OCI-M1 (cell line): ENCODE results near the gene ANGPTL4.
"Not testable (repeated sequence)": the region's sequence is repeated elsewhere in the genome, so short reads cannot be mapped to it uniquely, and the experiment has no call there.

ENCODE experiments used
- DNase-seq: peaks from one replicate; lab custom pipeline; 2025; lab: John Stamatoyannopoulos, UW

The ANGPTL4 gene

GRCh38 chr19:8361921-8362793 is 1.8 kb upstream of the ANGPTL4 start:
- DNase-seq, result peak; percentile 59

DNA sequence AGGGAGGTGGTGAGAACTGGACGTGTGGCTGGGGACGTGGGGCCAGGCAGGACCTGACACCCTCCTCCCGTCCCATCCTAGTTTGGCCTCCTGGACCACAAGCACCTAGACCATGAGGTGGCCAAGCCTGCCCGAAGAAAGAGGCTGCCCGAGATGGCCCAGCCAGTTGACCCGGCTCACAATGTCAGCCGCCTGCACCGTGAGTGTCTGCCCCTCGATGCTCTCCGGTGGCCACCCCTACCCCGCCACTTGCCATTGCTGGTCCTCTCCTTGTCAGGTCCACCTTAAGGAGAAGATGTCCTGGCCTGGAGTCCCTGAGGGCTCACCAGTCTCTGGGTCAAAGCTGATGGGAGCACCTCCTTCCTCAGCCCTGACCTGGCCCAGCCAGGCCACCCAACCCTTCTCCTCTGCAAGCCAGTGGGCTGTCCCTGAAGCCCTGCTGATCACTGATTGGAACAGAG is 2.2 kb downstream of the ANGPTL4 start:
- DNase-seq, result no peak

DNA sequence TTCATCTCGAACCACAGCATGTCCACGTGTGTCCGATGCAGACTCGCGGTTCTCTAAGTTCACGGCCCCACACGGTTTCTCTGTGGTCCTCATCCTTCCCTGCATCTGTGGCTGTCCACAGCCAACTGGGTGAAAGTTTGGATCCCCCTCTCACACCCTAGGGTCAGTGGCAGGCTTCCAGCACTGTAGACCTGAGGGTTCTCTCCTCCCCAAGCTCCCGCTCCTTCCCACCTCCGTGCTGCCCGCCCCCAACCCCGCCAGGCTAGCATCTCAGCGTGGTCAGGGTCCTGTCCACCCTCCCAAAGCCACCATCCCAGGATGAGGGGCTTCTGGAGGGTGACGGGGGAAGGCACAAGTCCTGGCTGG is 3.0 kb downstream of the ANGPTL4 start:
- no peak for DNase-seq

GRCh38 chr19:8367327-8368001 is 3.5 kb downstream of the ANGPTL4 start:
- DNase-seq, result peak; percentile 42

GRCh38 chr19:8370176-8371010 is 6.4 kb downstream of the ANGPTL4 start:
- DNase-seq, result no peak

- peak; percentile 70 for DNase-seq
Observed at GRCh38 chr19:8371011-8371804, 7.3 kb downstream of the ANGPTL4 start.

DNA sequence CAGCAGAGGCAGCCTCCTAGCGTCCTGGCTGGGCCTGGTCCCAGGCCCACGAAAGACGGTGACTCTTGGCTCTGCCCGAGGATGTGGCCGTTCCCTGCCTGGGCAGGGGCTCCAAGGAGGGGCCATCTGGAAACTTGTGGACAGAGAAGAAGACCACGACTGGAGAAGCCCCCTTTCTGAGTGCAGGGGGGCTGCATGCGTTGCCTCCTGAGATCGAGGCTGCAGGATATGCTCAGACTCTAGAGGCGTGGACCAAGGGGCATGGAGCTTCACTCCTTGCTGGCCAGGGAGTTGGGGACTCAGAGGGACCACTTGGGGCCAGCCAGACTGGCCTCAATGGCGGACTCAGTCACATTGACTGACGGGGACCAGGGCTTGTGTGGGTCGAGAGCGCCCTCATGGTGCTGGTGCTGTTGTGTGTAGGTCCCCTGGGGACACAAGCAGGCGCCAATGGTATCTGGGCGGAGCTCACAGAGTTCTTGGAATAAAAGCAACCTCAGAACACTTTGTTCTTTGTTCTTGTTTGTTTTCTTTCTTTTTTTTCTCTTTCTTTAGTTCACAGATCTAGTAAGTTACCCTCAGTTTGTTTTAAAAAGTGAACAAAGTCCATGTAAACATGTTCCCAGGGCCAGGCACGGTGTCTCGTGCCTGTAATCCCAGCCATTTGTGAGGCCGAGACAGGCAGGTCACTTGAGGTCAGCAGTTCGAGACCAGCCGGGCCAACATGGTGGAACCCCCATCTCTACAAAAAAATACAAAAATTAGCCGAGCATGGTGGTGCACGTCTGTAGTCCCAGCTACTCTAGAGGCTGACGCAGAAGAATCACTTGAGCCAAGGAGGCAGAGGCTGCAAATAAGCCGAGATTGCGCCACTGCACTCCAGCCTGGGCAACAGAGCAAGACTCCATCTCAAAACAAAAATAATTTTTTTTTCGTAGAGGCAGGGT is 10.2 kb downstream of the ANGPTL4 start:
- DNase-seq, result no peak

- not testable (repeated sequence) for DNase-seq
Observed at GRCh38 chr19:8375766-8376165, 11.8 kb downstream of the ANGPTL4 start.

DNA sequence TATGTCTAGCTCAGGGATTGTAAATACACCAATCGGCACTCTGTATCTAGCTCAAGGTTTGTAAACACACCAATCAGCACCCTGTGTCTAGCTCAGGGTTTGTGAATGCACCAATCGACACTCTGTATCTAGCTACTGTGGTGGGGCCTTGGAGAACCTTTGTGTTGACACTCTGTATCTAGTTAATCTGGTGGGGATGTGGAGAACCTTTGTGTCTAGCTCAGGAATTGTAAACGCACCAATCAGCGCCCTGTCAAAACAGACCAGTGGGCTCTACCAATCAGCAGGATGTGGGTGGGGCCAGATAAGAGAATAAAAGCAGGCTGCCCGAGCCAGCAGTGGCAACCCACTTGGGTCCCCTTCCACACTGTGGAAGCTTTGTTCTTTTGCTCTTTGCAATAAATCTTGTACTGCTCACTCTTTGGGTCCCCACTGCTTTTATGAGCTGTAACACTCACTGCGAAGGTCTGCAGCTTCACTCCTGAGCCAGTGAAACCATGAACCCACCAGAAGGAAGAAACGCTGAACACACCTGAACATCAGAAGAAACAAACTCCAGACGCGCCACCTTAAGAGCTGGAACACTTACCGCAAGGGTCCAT is 12.5 kb downstream of the ANGPTL4 start:
- DNase-seq, result not testable (repeated sequence)

GRCh38 chr19:8377598-8377997 is 13.6 kb downstream of the ANGPTL4 start:
- no peak for DNase-seq

DNA sequence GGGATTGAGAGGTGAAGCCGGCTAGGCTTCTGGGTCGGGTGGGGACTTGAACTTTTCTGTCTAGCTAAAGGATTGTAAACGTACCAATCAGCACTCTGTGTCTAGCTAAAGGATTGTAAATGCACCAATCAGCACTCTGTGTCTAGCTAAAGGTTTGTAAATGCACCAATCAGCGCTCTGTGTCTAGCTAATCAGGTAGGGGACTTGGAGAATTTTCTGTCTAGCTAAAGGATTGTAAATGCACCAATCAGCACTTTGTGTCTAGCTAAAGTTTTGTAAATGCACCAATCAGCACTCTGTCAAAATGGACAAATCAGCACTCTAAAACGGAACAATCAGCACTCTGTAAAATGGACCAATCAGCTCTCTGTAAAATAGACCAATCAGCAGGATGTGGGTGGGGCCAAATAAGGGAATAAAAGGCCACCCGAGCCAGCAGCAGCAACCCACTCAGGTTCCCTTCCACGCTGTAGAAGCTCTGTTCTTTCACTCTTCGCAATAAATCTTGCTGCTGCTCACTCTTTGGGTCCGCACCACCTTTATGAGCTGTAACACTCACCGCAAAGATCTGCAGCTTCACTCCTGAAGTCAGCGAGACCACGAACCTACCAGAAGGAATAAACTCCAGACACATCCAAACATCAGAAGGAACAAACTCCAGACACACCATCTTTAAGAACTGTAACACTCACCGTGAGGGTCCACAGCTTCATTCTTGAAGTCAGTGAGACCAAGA is 15.4 kb downstream of the ANGPTL4 start:
- not testable (repeated sequence) for DNase-seq

- not testable (repeated sequence) for DNase-seq
Observed at GRCh38 chr19:8384569-8384968, 20.6 kb downstream of the ANGPTL4 start.

DNA sequence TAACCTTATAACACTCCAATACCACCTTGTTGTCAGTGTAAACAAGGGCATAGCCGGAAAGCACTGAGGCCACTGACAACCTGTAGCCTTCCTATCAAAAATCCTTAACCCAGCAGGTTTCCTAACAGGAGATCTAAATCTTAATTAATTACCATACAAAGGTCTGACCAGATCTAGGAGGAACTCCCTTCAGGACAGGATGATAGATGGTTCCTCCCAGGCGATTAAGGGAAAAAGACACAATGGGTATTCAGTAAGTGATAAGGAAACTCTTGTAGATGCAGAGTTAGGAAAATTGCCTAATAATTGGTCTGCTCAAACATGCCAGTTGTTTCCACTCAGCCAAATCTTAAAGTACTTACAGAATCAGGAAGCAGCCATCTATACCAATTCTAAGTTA is 21.1 kb downstream of the ANGPTL4 start:
- DNase-seq, result not testable (repeated sequence)

GRCh38 chr19:8385566-8385965 is 21.6 kb downstream of the ANGPTL4 start:
- not testable (repeated sequence) for DNase-seq

DNA sequence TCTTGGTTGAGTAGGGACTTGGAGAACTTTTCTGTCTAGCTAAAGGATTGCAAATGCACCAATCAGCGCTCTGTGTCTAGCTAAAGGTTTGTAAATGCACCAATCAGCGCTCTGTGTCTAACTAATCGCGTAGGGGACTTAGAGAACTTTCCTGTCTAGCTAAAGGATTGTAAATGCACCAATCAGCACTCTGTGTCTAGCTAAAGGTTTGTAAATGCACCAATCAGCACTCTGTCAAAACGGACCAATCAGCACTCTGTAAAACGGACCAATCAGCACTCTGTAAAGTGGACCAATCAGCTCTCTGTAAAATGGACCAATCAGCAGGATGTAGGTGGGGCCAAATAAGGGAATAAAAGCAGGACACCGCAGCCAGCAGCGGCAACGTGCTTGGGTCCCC is 22.5 kb downstream of the ANGPTL4 start:
- DNase-seq, result not testable (repeated sequence)

DNA sequence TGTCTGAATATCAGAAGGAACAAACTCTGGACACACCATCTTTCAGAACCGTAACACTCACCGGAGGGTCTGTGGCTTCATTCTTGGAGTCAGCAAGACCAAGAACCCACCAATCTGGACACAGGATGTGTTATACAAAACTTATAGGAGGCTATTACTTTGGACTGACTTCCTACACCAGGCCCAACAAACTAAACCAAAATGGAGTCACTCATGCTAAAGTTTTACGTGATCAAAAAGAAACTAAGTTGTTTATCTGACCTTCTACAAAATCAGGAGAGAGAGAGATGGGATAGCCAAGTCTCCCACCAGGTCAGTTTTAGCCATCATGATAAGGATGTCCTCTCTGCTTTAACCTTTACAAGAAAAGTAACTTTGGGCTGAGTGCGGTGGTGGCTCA is 23.0 kb downstream of the ANGPTL4 start:
- DNase-seq, result no peak

- no peak for DNase-seq
Observed at GRCh38 chr19:8387688-8388611, 24.0 kb downstream of the ANGPTL4 start.

DNA sequence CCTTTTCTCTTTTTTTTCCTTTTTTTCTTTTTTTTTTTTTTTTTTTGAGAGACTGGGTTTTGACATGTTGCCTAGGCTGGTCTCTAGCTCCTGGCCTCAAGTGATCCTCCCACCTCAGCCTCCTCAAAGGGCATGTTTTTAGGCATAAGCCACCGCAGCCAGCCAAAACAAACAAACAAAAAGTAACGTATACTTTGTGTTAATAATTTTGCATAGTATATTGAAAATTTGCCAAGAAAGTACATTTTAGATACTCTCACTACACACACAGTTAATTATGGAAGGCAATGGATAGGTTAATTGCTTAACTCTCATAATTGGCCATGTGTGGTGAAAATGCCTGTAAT is 24.6 kb downstream of the ANGPTL4 start:
- no peak for DNase-seq
